AG09319 (cell line): ENCODE results near the gene CIAO2A.

Experiments used
- DNase-seq: peaks from one replicate; pipeline ENCODE4 v3.0.0-alpha.2; 2010; ENCODE audit warnings: low read depth; ENCODE audit errors: extremely low read depth
- TF ChIP-seq, protein P1 (sequence below): IDR thresholded peaks from 2 replicates; pipeline ENCODE4 v1.5.1; 2011; ENCODE audit warnings: low read depth, mild to moderate bottlenecking, inconsistent platforms, low read length, moderate library complexity

The CIAO2A gene

DNA sequence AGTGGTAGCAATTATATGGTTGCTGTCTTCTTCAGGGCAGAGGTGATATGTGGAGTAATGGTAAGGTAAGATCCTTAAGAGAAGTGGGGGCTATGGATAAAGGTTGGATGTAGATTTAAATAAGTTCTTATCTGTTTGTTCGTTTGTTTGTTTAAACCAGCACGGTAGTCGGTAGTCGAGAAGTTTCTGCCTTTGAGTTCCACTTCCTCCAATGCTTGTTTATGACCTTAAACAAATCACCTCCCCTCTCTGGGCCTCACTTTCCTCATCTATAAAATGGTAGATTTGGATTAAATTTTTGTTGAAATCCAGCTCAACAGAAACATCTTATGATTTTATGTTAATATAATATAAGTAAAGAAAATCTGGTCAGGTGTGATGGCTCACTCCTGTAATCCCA is 59.1 kb downstream of the CIAO2A start:
- TF ChIP-seq, protein P1, sequence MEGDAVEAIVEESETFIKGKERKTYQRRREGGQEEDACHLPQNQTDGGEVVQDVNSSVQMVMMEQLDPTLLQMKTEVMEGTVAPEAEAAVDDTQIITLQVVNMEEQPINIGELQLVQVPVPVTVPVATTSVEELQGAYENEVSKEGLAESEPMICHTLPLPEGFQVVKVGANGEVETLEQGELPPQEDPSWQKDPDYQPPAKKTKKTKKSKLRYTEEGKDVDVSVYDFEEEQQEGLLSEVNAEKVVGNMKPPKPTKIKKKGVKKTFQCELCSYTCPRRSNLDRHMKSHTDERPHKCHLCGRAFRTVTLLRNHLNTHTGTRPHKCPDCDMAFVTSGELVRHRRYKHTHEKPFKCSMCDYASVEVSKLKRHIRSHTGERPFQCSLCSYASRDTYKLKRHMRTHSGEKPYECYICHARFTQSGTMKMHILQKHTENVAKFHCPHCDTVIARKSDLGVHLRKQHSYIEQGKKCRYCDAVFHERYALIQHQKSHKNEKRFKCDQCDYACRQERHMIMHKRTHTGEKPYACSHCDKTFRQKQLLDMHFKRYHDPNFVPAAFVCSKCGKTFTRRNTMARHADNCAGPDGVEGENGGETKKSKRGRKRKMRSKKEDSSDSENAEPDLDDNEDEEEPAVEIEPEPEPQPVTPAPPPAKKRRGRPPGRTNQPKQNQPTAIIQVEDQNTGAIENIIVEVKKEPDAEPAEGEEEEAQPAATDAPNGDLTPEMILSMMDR = no peak

DNA sequence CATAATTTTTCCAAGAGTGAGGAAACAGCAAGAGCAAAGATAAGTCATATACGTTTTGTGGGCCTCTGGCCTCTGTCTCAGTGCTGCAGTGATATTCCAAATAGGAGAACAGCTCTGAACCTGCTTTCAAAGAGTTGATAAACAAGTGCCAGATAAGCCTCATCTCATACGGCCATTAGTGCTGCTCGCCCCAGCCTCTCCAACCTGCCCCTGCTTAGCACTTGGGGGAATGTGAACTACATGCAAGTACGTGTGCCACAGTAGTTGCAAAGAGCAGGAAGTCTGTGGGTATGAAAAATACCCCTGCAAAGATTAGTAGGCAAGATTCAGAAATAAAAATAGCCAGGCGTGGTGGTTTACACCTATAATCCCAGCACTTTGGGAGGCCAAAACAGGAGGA is 61.3 kb downstream of the CIAO2A start:
- TF ChIP-seq, protein P1 = no peak
- DNase-seq = no peak

More for the DNA sequence above, 59.1 kb downstream of the CIAO2A start:
- DNase-seq = no peak

DNA sequence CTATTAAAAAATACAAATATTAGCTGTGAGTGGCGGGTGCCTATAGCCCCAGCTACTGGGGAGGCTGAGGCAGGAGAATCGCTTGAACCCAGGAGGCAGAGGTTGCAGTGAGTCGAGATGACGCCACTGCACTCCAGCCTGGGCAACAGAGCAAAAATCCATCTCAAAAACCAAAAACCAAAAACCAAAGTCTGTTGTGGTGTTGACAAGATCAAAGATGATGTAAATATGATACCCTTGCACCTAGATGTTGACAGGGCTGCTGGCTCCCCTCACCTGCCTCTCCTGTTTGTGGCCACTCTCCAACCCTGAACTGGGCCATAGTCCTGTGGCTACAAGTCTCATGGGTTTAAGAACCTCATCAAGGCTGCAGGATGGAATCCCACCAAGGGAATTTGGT is 63.5 kb downstream of the CIAO2A start:
- TF ChIP-seq, protein P1 = no peak
- DNase-seq = no peak

DNA sequence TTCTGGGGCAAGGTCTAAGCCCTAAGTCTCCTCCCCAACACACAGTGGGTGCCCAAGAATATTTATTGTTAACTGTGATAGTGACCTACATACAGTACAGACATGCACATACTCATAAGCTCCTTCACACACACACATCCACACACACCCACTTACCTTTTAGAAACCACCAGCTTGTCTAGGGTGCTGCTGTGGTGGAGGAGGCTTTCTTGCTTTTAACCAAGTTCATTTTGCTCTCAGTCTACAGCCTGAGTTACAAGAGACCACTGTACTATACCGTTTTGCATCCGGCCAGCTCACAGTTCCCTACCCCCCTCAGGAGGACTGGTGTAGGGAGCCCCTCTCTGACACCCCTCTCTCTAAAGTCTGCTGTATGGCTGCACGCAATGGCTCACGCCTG is 64.0 kb downstream of the CIAO2A start:
- no peak for DNase-seq
- TF ChIP-seq, protein P1 = no peak

DNA sequence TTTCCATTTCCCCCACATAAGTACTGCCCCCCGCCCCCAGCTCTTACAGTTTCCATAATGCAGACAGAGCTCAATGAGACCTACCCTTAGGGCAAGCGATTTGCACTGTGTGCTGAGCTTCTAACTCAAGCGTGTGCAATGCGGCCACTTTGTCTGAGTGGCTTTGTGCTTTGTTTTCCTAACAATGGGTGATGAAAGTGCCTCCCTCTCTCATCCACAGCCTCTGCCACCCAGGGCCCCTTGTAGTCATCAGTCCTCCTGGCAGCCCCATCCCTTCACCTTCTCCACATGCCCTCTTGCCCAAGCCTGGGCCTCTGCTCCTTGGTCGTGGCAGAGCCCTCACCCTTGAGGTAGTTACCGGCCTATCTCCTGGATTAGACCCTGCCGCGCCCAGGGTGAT is 64.5 kb downstream of the CIAO2A start:
- no peak for DNase-seq
- TF ChIP-seq, protein P1 = no peak

DNA sequence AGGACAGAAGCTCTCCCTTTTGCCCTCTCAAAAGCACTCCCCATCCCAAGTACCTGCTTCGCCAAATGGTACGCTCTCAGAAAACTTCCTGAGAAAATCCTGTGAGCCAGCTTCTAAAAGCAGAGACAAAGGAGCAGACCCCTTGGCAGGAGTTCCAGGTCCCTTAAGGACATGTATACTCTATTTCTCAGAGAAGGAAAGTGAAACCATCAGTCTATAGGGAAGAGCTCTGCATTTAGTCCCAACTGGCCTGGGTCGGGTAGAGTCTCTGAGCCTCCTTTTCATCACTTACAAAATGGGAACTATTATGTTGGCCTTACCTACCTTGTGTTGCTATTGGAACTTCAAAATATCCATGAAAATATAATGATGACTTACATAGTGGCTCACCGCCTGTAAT is 67.0 kb downstream of the CIAO2A start:
- TF ChIP-seq, protein P1 = no peak
- DNase-seq = no peak

DNA sequence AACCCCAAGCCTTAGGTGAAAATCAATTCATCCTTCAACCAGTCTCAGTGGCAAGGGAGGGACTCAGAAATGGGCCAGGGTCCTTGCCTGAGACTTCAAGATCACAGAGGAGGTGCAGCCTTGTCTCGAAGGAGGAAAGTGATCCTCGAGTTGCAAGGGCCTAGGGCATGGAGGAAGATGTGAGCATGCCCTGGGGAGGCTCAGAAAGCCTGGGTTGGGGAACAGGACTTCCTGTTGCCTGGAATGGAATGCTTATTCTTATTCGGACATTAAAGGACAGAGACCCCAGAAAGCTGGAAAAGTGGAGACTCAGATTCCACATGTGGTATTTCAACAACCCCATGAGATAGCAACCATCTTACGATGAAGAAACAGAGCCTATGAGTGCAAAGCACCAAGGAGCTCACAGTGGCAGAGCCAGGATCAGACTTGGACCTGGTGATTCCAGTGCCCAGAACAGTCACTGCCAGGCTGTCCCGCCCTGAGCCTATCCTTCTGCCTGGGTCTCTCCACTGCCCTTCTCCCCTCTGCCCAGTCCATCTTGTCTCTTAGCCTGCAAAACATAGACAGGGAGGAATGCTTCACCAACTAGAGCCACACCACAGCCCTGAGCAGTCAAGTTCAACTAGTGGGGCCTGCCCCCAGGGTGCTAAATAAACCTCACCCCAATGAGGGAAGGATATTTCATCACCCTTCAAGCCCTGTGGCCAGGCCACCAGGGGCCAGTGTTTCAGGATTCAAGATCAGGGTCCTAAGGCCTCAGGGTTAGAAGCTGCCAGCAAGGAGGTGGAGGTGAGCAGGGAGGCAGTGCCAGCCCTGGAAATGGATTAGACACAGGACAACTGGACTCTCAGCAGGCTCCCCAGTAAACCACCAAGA is 69.2 kb downstream of the CIAO2A start:
- TF ChIP-seq, protein P1 = no peak
- no peak for DNase-seq
